Measurements from ENCODE around the gene RPL7L1. TPM values are rescaled to one million over a fixed set of nuclear protein-coding genes. Genes with fewer than 3 reads are reported as not detected.

RPL7L1 gene
- total RNA-seq, 4 donors from 2014 or later = 61.1 to 106 (median 87.9) TPM

DNA sequence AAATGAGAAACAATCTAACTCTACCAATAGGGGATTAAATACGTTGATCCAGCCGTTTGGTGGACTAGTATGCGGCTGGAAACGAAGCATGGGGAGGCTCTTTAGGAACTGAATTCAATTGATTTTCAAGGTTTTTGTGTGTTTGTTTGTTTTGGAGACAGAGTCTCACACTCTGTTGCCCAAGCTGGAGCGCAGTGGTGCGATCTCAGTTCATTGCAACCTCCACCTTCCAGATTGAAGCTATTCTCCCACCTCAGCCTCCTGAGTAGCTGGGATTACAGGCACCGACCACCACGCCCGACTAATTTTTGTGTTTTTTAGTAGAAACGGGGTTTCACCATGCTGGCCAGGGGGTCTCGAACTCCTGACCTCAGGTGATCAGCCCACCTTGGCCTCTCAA is 57.0 kb downstream of the RPL7L1 start:
- H3K27ac ChIP-seq = no peak overlapping the region
- no peak for ATAC-seq
- TF ChIP-seq POLR2A (IDR thresholded peaks at IDR 0.05) (no peak), POLR2AphosphoS5 (IDR thresholded peaks at IDR 0.05) (no peak), EP300 (IDR thresholded peaks at IDR 0.05) (no peak)
- no peaks in the 10 kb centered on the region for H3K27me3 ChIP-seq
- H3K9me3 ChIP-seq = no peaks in the 10 kb centered on the region
- H3K4me1 ChIP-seq = peaks cover 0 to 23% (median 3%) of the 10 kb centered on the region in 3 donors
- WGBS, 2 donors (ENCODE audit: low coverage in 1 of 2) = 78 to 89% methylated on average over 6 to 11 of the region's 11 CpGs
- H3K36me3 ChIP-seq = peaks cover 0 to 83% of the 10 kb centered on the region in 2 donors
- no peak overlapping the region for H3K4me3 ChIP-seq

- H3K9me3 ChIP-seq = no peaks in the 10 kb centered on the region
- no peak for TF ChIP-seq POLR2A (IDR thresholded peaks at IDR 0.05)
- TF ChIP-seq CTCF (IDR thresholded peaks at IDR 0.05) = no peak
- no peak for TF ChIP-seq POLR2AphosphoS5 (IDR thresholded peaks at IDR 0.05)
- TF ChIP-seq EP300 (IDR thresholded peaks at IDR 0.05) = no peak
- no peaks in the 10 kb centered on the region for H3K27me3 ChIP-seq
- H3K4me1 ChIP-seq = peaks cover 0 to 9% (median 1%) of the 10 kb centered on the region in 3 donors
- no peak overlapping the region for H3K4me3 ChIP-seq
- WGBS, 2 donors (ENCODE audit: low coverage in 1 of 2) = 86 to 88% methylated on average over 8 of the region's 13 CpGs
- no peak for ATAC-seq
- H3K27ac ChIP-seq = no peak overlapping the region
- H3K36me3 ChIP-seq = peaks cover 0 to 92% of the 10 kb centered on the region in 2 donors
Observed at GRCh38 chr6:42937548-42938427, 58.4 kb downstream of the RPL7L1 start.

GRCh38 chr6:42938428-42938796 is 59.0 kb downstream of the RPL7L1 start:
- ATAC-seq = no peak
- H3K9me3 ChIP-seq = no peaks in the 10 kb centered on the region
- no peak overlapping the region for H3K4me3 ChIP-seq
- no peaks in the 10 kb centered on the region for H3K27me3 ChIP-seq
- H3K36me3 ChIP-seq = peaks cover 0 to 93% of the 10 kb centered on the region in 2 donors
- 100% methylated on average over 1 of the region's 5 CpGs; no CpG with 5 or more reads in 1 of the 2 donors for WGBS, 2 donors (ENCODE audit: low coverage in 1 of 2)
- TF ChIP-seq EP300 (IDR thresholded peaks at IDR 0.05) = no peak
- no peak for TF ChIP-seq POLR2A (IDR thresholded peaks at IDR 0.05)
- TF ChIP-seq POLR2AphosphoS5 (IDR thresholded peaks at IDR 0.05) = no peak
- no peak for TF ChIP-seq CTCF (IDR thresholded peaks at IDR 0.05)
- H3K27ac ChIP-seq = no peak overlapping the region
- peaks cover 0 to 3% (median 0%) of the 10 kb centered on the region in 3 donors for H3K4me1 ChIP-seq

DNA sequence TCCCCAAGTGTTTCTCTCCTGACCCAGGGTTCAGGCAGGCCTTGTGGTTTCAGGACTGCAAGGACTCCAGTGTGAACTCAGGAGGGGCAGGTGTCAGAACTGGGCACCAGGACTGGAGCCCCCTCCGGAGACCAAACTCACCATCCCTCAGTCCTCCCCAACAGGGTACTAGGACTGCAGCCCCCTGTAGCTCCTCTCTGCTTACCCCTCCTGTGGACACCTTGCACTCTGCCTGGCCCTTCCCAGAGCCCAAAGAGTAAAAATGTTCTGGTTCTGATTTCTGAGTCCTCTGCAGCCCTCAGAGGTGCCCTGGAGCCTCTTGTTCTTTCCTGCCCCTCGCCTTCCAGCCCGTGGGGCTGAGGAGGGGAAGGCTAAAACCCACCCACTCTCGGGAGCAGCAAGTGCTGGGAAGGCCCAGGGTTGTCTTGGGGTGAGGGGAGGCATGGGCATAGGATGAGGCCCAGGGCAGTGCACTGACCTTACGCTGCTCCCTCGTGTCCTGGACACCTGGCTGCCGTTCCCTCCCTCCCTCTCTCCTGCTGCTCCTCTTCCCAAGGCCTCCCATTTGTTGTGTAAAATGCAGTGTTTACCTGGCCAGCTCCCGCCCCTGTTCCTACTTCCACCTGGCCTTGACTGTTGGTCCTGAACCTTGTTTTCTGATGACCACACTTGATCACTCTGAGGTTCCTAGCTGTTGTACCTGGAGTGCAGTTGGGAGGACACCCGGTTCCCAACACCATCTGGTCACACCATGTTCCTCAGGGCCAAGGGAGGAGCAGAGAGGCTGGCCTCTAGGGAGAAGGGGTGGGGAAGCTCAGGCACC is 59.8 kb downstream of the RPL7L1 start:
- TF ChIP-seq CTCF (IDR thresholded peaks at IDR 0.05) = no peak
- TF ChIP-seq POLR2A (IDR thresholded peaks at IDR 0.05) = no peak
- no peak for TF ChIP-seq POLR2AphosphoS5 (IDR thresholded peaks at IDR 0.05)
- TF ChIP-seq EP300 (IDR thresholded peaks at IDR 0.05) = no peak
- peaks cover 0 to 95% of the 10 kb centered on the region in 2 donors for H3K36me3 ChIP-seq
- H3K27ac ChIP-seq = no peak overlapping the region
- WGBS, 2 donors (ENCODE audit: low coverage in 1 of 2) = 63 to 80% methylated on average over 2 to 6 of the region's 9 CpGs
- no peaks in the 10 kb centered on the region for H3K4me1 ChIP-seq
- H3K27me3 ChIP-seq = no peaks in the 10 kb centered on the region
- no peak overlapping the region for H3K4me3 ChIP-seq
- no peaks in the 10 kb centered on the region for H3K9me3 ChIP-seq
- no peak for ATAC-seq

Other genes starting within 250 kb of the RPL7L1 start
- gene PRPH2, start 157.0 kb upstream of the RPL7L1 start, total RNA-seq = 1 to 10 TPM in 3 of 4 donors, under 1 TPM in 1; 0.31 to 2.1 (median 1.3) TPM
- gene TBCC, start 133.5 kb upstream of the RPL7L1 start, total RNA-seq = 10 to 100 TPM; 32.0 to 44.2 (median 37.4) TPM
- gene BICRAL, start 97.6 kb upstream of the RPL7L1 start, total RNA-seq = 10 to 100 TPM; 13.9 to 28.5 (median 23.2) TPM
- not detected for gene PTCRA, start 36.4 kb downstream of the RPL7L1 start, total RNA-seq
- gene CNPY3, start 49.9 kb downstream of the RPL7L1 start, total RNA-seq = 10 to 100 TPM; 23.3 to 37.9 (median 36.8) TPM
- 1 to 10 TPM in 3 of 4 donors, not detected in 1; 2.6 to 3.6 (median 2.6) TPM for gene GNMT, start 81.1 kb downstream of the RPL7L1 start, total RNA-seq
- 10 to 100 TPM in 3 of 4 donors, 1 to 10 TPM in 1; 9.8 to 23.5 (median 21.2) TPM for gene PEX6, start 99.6 kb downstream of the RPL7L1 start, total RNA-seq
- gene PPP2R5D, start 105.0 kb downstream of the RPL7L1 start, total RNA-seq = 10 to 100 TPM; 30.0 to 45.1 (median 36.3) TPM
- 10 to 100 TPM; 56.0 to 62.1 (median 58.3) TPM for gene MEA1, start 134.3 kb downstream of the RPL7L1 start, total RNA-seq
- 100 to 1,000 TPM in 3 of 4 donors, 10 to 100 TPM in 1; 96.9 to 145 (median 129) TPM for gene KLHDC3, start 134.6 kb downstream of the RPL7L1 start, total RNA-seq
- gene RRP36, start 142.0 kb downstream of the RPL7L1 start, total RNA-seq = 10 to 100 TPM; 52.8 to 62.5 (median 59.8) TPM
- 10 to 100 TPM; 10.9 to 16.6 (median 13.5) TPM for gene CUL7, start 174.2 kb downstream of the RPL7L1 start, total RNA-seq
- gene MRPL2, start 179.8 kb downstream of the RPL7L1 start, total RNA-seq = 10 to 100 TPM; 17.3 to 35.4 (median 21.2) TPM
- 10 to 100 TPM; 18.0 to 43.4 (median 30.2) TPM for gene KLC4, start 180.0 kb downstream of the RPL7L1 start, total RNA-seq
- 10 to 100 TPM in 1 of 4 donors, 1 to 10 TPM in 3; 2.0 to 11.6 (median 7.7) TPM for gene PTK7, start 196.7 kb downstream of the RPL7L1 start, total RNA-seq